HG02798 (cell line): ENCODE results near the gene TREM2.
"Not testable (repeated sequence)": the region's sequence is repeated elsewhere in the genome, so short reads cannot be mapped to it uniquely, and the experiment has no call there.

Experiments
- ATAC-seq: cut with Tn5 transposase; IDR thresholded peaks from one replicate; pipeline ENCODE4 v1.9.1; 2021; ENCODE audit warnings: mild to moderate bottlenecking; ENCODE audit not compliant: unreplicated experiment, poor library complexity

Gene TREM2

DNA sequence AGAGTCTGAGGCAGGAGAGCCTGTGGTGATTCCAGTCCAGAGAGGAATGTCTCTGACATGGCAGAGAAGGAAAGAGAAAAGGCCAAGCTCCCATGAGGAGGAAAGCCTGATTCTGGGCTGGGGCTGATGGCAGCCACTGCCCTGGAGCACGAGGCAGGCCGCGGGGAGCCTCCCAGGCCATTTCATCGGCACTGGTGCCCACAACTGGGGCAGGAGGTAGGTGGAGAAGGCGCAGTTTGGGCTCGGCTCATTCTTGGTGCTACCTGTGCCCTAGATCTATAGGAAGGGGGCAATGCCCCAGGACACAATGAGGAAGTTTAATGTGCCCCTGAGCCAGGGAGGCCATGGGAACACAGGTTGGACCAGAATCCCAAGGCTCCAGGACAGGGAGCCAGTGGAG, 6.1 kb downstream of the TREM2 start:
- ATAC-seq = no peak

DNA sequence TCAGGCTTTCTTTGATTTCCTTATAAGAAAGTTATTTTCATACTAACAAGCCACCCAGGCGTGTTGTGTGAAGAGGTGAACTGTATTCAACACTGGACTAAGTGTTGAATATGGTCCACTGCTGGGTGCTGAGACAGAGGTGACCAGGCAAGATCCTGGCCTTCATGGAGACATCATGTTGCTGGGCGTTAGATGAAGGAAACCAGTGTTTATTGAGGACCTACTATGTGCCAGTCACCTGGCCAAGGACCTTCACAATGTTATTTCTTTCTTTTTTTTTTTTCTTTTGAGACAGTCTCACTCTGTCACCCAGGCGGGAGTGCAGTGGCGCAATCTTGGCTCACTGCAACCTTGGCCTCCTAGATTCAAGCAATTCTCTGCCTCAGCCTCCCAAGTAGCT, 6.9 kb downstream of the TREM2 start:
- no peak for ATAC-seq

DNA sequence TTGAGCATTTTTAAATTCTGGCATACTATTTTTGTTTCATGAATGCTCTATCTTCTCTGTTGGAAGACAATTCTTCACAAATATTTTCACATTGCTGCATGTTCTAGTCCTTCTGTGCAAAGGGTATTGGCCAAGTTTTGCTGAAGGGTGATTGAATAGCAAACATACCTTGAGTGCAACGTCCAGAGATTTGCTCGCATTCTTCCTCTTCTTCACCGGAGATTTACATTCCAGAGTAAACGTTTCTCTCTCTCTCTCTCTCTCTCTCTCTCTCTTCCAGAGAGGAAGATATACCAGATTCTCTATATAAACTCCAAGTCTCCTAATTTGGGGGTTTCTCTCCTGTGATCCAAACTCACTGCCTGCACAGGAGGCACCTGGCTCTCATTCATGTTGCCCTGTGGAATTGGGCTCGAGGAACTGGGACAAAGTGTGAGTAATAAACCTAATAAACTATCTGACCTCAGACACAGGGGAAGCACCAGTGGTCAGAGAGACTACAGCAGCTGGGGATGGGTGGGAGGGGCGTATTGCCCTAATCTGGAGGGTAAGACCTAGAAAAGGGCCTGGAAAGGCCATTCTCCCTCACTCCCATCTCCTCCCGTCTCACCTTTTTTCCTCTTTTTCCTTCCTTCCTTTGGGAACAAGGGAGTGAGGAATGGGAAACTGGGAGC, 7.6 kb downstream of the TREM2 start:
- ATAC-seq = no peak

DNA sequence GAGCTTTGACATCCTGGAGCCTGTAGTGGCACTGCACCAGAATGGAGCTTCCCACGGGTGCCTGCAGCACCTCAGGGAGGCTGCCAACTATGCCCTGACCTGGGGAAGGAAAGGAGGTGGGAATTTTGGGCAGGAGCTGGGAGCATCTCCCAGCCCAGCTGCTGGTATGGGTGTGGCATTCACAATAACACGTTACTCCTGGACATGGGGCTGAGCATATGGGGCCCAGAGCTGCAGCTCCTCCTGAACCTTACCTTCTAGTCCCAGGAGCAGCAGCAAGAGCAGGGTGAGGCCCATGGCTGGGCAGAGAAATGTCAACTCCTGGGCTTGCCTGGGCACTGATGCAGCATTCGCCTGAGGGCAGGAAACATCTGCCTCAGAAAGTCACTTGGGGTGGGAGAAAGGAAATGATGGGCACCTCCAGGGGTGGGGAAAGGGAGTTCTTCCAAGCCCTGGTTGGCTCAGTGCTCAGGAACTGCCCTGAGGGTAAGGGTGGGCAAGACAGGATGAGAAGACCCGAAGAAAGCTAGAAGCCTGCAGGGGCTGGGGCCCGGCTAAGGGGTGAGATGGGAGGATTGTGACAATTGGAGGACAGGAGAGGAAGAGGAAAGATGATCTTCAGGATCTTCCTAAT, 8.8 kb downstream of the TREM2 start, which contains the start of gene TREML1:
TREML1 (minus strand) TSS at position 356 of the 634 bp plus-strand sequence; CDS start at position 297, 59 bp downstream.
- no peak for ATAC-seq

DNA sequence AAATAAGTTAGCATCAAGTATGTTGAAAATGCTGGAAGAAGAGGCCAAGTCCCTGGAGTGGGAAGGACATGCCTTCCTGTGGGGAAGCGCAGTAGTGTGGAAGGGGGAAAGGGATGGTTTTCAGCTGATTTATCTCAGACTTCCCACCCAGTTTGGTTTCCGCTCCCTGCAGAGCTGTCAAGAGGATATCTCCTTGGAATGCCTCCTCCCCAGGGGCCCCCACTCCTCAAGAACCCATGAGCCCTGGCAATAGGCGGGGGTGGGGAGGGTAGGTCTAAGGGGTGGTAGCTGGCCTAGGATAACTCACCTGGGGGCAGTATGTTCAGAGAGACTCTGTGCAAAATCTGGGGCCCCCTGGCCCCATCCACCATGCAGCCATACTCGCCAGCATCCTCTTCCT, 9.5 kb downstream of the TREM2 start:
- ATAC-seq = no peak

DNA sequence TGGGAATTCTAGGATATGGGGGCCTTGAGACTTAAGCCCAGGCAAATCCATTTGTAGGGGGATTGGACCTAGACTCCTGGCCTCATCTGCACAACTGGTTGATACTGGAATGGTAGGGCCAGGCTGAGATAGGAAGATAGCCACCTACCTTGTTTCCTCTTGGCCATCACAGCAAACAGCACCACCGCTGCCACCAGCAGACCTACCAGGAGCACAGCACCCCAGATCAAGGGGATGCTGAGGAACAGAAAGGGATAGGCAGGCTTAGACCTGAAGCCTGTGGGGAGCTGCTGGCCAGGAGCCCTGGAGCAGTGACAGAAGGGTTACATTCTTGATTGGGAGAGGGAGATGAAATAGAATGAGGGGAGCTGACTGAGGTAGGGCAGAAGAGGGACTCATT, 12.2 kb downstream of the TREM2 start:
- no peak for ATAC-seq

DNA sequence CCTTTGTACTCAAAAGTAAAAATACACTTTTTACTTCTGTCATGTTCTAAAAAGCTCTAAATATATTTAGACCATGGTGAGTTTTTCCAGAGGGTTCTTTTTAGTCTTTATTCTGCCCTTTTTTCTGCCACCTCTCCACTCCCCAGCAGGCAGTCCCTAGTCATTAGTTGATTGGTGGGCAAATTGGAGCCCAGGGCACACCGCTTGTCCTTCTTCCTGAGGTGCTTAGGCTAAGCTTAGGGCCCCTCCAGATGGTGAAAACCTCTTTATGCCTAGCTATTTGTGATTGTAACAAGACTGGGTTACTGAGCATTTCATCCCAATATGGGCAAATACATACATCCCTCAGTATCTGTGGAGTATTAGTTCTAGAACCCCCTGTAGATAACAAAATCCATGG, 15.0 kb downstream of the TREM2 start:
- ATAC-seq = no peak

DNA sequence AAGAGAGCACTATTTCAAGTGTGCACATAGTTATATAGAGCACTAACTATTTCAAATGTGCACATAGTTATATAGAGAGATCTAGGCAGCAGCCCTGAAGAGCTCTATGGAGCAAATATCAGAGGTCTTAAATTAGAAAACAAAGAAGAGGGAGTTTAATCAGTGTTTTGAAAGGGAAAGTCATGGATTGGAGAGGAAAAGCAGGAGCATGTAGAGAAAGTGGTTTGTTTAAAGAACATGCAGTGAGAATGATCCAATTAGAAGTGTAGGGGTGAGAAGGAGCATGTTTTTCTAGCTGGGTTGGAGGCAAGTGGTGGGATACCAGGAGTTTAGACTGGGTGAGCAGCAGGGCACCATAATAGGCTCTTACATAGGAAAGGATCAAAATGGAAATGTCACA, 26.0 kb downstream of the TREM2 start:
- no peak for ATAC-seq

DNA sequence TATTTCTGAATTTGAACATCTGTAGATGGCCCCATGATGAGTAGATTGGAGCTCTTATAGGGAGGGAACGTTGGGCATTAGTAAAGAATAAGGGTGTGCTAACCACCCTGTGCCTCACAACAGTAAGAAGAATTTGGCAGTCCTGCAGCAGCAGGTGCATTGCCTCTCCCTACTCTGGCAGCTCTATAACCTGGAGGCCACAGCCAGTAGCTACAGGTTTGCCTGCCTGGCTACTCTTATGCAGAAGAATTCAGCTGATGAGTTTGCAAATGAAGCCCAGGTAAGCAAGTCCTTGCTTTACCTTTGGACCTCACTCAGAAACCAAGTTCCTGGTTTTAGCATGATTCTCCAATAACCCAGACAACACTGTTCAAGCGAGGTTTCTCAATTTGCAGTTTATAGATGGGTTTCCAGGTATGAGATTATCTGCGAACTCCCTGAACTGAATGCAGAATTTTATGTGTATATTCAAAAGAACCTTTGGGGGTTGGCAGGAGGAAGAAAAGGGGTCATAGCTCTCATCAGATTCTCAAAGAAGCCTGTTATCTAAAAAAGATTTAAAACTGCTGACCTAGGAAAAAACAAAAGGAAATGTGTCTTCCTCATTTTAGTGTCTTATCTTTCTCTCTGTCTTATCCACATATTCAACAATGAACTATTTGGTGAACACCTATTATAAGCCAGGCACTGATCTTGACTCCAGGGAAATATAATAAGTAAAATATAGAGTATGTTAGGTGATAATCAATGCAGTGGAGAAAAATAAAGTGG, 27.7 kb downstream of the TREM2 start:
- no peak for ATAC-seq

DNA sequence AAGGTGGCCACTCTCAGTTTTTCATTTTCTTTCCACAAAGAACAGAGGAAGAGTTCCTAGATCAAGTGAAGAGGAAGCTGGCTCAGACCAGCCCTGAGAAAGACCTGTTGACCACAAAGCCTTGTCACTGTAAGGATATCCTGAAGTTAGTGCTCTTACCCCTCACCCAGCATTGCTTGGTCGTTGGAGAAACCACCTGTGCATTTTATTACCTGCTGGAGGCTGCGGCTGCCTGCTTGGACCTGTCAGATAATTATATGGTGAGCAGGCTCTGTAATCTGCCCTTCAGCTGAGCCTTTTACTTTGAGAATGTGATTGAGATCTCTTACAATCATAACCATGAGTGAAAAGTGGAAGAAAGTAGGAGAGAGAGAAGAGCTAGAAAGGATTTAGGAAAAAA, 30.7 kb downstream of the TREM2 start:
- ATAC-seq = no peak

DNA sequence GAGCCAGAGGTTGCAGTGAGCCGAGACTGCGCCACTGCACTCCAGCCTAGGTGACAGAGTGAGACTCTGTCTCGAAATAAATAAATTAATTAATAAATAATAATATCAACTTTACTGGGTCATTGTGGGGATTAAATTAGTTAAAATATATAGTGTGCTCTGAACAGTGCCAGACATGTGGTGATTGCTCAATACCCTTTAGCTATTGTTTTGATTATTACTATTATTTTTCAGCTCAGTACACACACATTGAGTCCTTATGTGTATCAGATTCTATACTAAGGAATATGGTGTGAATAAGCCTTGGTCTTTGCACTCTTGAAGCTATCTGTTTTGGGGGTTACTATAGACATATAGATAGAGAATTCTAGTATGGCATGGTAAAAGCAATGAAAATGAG, 37.6 kb downstream of the TREM2 start:
- no peak for ATAC-seq

DNA sequence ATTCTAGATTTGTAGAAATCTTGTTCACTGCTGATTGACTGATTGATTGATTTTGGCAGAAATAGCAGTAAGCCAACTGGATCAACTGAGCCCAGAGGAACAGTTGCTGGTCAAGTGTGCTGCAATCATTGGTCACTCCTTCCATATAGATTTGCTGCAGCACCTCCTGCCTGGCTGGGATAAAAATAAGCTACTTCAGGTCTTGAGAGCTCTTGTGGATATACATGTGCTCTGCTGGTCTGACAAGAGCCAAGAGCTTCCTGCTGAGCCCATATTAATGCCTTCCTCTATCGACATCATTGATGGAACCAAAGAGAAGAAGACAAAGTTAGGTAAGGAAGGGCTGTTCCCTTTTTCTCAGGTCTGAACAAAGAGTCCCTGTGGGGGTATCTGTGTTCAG, 40.0 kb downstream of the TREM2 start:
- no peak for ATAC-seq

DNA sequence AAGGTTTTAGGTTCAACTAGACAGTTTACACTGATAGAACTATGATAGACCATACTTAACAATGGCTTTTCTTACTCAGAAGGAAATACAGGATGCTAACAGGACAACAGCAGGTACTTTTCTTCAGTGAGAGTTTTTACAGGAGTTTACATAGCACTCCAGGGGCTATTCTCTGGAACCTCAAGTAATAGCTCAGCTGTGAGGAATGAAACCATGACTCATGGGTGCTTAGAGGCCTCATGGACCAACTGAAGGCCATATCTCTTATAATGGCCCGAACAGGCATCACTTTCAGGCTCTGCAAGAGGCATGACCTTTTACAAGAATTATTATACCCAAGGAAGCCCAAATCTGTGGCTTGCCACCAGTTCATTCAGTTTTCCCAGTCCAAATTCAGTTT, 40.5 kb downstream of the TREM2 start:
- ATAC-seq = no peak

DNA sequence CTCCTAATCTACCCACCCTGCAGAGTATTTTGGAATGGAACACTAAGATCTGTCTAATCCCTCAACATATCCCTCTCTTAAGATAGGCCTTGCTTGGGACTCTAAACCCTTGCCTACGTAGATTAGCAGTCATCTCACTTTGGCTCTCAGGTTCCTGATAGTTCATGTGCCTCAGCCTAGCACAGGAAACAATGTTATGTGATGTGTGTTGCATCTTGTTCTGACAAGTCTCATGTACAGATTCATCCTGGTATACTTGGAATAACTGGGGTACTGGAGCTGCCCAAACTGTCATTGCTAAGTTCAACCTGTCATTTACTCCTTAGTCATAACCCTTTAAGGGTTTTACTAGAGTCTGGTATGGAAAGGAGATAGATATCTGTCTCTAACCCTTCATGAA, 42.9 kb downstream of the TREM2 start:
- ATAC-seq = no peak

DNA sequence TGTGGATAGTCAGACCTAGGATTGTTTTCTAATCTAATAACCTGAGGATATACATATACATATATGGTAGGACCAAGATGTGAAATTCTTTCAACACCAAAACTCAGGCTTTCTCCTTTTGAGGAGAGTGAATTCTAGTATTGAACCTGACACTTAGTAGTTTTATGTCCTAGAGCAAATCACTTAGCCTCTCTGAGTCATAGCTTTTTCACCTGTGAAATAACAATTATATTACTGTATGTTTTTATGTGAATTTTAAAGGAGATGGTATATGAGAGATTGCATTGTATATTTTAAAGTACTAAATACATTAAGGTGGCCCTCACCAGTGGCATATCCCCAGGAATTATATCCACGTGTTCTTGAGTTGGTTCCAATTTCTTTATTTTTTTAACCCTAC, 43.4 kb downstream of the TREM2 start:
- no peak for ATAC-seq

DNA sequence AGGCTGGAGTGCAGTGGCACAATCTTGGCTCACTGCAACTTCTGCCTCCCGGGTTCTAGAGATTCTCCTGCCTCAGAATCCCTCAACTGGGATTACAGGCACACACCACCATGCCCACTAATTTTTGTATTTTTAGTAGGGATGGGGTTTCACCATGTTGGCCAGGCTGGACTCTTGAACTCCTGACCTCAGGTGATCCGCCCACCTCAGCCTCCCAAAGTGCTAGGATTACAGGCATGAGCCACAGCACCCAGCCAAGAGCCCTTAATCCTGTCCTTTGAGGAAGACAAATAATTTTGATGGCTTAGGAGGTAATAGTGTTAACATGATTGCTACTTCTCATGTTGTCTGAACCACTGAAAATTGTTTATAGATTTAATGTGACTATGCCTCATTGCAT, 47.9 kb downstream of the TREM2 start:
- ATAC-seq = not testable (repeated sequence)

DNA sequence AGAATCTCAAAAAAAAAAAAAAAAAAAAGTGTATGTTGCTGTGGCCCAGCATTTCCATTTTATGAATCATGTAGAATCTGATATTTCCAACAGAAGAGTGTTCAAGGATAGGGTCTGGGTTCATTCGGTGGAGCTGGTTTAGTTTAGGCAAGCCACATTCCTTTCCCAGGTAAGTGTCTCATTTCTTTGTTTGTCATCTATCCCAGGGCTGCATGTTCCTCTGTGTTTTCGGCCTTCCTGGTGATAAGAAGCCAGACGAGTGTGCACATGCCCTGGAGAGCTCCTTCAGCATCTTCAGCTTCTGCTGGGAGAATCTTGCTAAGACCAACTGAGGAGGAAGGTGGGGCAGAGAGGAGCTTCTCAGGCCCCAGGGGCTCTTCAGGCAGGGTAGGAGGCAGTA, 51.9 kb downstream of the TREM2 start:
- no peak for ATAC-seq
